Stimulated activated CD8-positive, alpha-beta memory T cell treated with anti-CD3 and anti-CD28 coated beads, Interleukin-7, amount 100 ng/mL, for 4 hours (primary cell): ENCODE results near the gene NPLOC4.

Experiments
- DNase-seq, 2 donors: peaks; one replicate each; pipeline ENCODE4 v3.0.0-alpha.2; 2020; ENCODE audit warnings: low read depth in 2 of 2

NPLOC4 gene

DNA sequence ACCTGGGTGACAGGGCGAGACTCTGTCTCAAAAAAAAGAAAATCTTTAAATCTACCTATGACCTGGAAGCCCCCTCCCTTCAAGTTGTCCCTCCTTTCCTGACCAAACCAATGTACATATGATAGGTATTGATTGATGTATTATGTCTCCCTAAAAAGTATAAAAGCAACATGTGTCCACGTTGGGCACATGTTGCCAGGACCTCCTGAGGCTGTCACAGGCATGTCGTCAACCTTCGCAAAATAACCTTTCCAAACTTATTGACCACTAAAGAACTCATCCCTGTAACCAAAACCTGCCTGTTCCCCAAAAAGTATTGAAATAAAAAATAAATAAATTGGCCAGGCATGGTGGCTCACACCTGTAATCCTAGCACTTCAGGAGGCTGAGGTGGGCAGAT, 25.1 kb upstream of the NPLOC4 start:
- no peak for DNase-seq

- DNase-seq = no peak
Observed at GRCh38 chr17:81660441-81660840, 23.5 kb upstream of the NPLOC4 start.

- no peak for DNase-seq
Observed at GRCh38 chr17:81659038-81659437, 22.1 kb upstream of the NPLOC4 start.

- DNase-seq = no peak
Observed at GRCh38 chr17:81656835-81657234, 19.9 kb upstream of the NPLOC4 start.

- DNase-seq = no peak
Observed at GRCh38 chr17:81656118-81656743, 19.3 kb upstream of the NPLOC4 start, which contains the start of gene PDE6G. TSS of gene PDE6G (minus strand) at chr17:81656542. CDS start at chr17:81653305, 3,237 bp downstream.

GRCh38 chr17:81655378-81656117, 18.6 kb upstream of the NPLOC4 start:
- no peak for DNase-seq

DNA sequence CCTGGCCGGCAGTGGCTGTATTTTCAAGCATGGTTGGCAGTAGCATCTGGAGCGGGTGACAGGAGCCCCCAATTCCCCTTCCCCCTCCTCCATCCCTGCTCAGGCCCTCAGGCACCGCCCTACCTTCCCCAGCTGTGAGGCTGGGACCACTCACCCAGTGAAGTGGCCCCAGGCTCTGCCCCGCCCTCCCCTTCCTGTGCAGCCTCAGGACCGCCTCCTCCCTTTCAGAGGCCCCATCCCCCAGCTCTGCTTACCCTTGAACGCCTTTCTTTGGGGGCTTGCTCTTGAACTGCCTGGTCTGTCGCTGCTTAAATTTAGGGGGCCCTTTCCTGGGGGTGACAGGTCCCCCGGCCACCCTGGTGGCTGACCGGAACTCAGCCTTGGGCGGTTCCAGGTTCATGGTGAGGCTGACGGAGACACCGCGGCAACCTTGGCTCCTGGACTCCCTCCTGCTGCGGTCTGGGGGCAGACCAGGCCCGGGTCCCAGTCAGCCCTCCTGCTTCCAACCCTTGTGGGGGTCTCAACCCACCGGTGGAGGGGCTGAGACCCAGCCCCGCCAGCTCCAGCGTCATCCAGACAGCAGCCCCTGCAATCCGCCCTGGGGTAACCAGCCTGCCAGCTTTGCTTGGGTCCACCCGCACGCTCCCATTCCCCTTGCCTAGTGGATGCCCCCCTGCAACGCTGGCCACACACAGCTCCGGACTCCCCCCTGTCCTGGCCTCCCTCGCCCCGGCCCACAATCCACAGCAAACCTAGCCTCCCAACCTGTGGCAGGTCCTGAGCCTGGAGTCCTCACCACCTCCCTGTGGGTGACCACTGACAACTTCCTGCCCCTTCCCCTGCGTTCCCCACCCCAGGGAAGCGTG, 16.2 kb upstream of the NPLOC4 start:
- DNase-seq = no peak

DNA sequence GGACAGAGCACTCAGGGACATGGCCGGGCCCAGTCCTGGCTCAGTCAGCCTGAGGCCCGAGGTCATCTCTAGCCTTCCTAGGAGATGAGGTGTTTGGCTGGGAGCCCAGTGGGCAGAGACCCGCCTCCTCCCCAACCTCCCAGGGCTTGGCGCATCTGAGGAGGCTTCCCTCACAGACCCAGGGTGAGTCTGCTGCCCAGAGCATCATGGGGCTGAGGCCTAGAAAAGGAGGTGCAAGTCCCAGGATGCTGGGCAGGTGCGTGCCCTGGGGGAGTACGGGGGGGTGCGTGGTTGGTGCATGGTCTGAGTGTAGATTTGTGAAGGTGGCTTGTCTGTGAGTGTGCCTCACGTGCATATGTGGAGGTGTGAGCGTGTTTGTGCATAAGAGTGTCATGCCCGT, 14.8 kb upstream of the NPLOC4 start:
- DNase-seq = no peak

- no peak for DNase-seq
Observed at GRCh38 chr17:81650951-81651350, 14.0 kb upstream of the NPLOC4 start.

DNA sequence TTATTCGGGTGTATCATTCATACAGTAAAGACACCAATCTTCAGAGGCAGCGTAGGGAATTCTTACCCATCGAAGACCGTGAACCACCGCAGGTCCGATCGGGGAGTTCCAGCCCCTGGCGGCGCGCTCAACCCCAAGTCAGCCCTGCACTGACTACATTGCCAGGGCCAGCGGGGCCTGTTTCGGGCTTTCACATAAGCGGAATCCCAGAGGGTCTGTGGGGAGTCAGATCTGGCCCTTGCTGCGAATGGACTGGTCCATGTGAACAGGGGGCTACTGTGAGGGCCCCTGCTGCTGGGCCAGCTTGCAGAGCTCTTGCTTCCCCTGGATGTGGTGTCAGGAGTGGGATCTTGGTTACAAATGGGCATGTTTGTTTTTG, 11.8 kb upstream of the NPLOC4 start:
- DNase-seq = no peak

- DNase-seq = no peak
Observed at GRCh38 chr17:81648013-81648706, 11.2 kb upstream of the NPLOC4 start.

- DNase-seq = no peak
Observed at GRCh38 chr17:81647640-81648012, 10.7 kb upstream of the NPLOC4 start.

DNA sequence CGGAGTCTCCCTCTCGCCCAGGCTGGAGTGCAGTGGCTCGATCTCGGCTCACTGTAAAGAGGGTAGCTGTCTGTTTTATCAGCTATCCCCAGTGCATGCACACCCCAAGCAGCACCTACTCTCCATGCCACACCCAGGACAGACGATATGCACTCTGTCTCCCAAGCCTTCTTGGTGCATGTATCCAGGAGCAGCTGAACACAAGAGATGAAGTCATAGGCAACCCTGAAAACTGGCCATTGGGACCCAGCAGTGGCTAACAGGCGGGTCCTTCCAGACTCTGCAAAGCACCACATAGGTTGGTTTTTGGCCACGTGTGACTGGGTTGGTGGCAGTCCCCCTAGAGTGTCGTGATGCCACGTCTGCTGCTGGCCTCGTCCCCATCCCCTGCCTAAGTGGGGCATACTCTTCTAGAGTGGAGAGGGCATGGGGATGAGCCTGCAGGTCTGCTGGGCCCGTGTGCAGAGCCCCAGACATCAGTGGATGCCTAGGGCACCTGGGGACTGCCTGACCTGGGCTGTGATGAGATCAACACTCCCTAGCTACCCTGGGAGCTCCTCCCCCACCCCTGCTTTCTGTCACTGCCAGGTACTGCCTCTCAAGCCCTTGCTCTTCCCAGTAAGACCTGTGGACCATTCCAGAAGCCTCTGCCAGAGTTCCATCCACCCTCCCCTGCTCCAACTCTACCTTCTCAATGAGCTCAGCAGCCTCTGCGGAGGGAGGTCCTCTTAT, 10.1 kb upstream of the NPLOC4 start:
- DNase-seq = no peak

DNA sequence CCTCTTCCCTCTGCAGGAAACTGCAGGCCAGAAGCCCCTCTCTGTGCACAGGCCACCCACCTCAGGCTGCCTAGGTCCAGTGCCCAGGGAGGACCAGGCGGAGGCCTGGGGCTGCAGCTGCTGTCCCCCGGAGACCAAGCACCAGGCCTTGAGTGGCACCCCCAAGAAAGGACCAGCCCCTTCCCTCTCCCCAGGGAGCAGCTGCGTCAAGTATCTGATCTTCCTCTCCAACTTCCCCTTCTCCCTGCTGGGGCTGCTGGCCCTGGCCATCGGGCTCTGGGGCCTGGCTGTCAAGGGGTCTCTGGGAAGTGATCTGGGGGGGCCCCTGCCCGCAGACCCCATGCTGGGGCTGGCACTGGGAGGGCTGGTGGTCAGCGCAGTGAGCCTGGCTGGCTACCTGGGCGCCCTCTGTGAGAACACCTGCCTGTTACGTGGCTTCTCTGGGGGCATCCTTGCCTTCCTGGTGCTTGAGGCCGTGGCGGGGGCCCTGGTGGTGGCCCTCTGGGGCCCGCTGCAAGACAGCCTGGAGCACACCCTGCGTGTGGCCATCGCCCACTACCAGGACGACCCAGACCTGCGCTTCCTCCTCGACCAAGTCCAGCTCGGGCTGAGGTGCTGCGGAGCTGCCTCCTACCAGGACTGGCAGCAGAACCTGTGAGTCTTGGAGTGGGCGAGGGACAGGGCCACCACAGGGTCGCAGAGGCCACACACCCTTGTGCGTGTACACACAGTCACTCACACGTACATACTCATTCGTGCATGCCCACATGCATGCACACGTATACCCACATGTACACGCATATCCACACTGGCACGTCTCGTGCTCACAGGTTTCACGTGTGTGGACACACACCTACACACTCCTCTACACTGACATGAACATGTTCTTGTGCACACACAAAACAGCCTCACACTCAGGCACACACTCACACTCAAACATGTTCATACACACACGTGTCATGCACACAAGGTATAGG, 8.4 kb upstream of the NPLOC4 start:
- DNase-seq = no peak

- DNase-seq = no peak
Observed at GRCh38 chr17:81644496-81644895, 7.6 kb upstream of the NPLOC4 start.

DNA sequence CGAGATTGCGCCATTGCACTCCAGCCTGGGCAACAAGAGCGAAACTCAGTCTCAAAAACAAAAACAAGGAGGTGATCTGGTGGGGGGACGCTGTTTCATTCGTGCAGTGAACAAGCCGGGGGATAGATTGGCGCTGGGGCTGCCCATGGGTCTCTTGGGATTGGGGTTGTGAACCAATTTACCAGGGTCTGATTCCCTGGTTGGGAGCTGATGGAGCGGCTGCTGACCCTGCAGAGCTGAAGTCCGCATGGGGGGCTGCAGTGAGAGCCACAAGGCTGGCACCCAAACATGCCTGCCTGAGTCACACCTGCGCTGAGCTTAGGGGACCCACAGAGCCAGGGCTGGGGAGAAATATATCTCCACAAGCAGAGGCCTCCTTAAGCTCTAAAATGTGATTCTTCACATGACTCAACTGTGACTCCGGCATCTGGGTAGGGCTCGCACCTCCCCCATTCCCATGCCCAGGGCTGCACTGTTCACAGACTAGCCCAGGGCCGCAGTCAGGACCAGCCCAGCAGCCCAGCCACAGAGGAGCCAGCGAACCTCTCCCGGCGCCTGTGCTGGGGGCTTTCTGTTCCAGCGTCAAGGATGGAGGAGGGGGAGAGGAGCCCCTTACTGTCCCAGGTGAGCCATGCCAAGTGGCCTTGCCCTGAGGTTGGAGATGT, 5.0 kb upstream of the NPLOC4 start:
- no peak for DNase-seq

DNA sequence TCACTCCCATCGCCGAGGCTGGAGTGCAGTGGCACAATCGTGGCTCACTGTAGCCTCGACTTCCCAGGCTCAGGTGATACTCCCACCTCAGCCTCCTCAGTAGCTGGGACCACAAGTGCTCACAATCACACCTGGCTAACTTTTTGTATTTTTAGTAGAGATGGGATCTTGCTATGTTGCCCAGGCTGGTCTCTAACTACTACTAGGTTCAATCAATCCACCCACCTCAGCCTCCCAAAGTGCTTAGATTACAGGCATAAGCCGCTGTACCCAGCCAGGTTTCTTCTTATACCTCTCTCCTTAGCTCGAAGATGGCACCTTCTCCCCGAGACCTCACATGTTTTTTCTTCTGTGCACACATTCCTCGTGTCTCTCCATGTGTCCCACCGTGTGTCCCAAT, 3.1 kb upstream of the NPLOC4 start:
- DNase-seq = no peak

GRCh38 chr17:81638683-81639082, 1.8 kb upstream of the NPLOC4 start:
- DNase-seq = no peak

DNA sequence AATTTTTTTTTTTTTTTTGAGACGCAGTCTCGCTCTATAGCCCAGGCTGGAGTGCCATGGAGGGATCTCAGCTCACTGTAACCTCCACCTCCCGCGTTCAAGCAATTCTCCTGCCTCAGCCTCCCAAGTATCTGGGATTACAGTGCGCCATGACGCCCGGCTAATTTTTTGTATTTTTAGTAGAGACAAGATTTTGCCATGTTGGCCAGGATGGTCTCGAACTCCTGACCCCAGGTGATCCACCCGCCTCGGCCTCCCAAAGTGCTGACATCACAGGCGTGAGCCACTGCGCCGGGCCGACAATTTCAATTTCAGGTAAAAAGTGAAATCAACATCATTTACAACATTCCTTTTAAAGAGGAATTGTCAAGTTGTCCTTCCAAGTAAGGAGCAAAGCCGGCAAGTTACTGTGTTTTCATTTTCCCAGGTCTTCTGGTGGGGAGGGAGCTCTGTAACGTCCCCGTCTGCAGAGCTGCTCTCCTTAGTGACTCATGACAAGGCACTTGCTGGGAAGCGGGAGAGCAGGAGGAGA, 873 bp downstream of the NPLOC4 start:
- no peak for DNase-seq
